ENCODE data around the gene EFNA2. TPM values are rescaled to one million over a fixed set of nuclear protein-coding genes. Genes with fewer than 3 reads are reported as not detected.

EFNA2 gene
- total and polyA plus RNA-seq, 2 experiments from 2014 or later = 2.7 to 10.3 TPM

- Mint-ChIP-seq H3K27me3 (ENCODE audit: insufficient read depth, low read depth, poor library complexity) (peaks cover 7% of the 10 kb centered on the region), H3K4me3 (0 out of 3 replicates have a peak overlapping the region, but pooled peaks have one; percentile 70), H3K9me3 (no peaks in the 10 kb centered on the region), H3K4me1 (peaks cover 2% of the 10 kb centered on the region; the same call in 1 of the 3 replicates), H3K36me3 (ENCODE audit: low read depth) (no peaks in the 10 kb centered on the region), H3K27ac (no peak overlapping the region)
- no peaks in the 10 kb centered on the region for H3K9me2 ChIP-seq (ENCODE audit: insufficient read depth)
- TF ChIP-seq, protein P1, sequence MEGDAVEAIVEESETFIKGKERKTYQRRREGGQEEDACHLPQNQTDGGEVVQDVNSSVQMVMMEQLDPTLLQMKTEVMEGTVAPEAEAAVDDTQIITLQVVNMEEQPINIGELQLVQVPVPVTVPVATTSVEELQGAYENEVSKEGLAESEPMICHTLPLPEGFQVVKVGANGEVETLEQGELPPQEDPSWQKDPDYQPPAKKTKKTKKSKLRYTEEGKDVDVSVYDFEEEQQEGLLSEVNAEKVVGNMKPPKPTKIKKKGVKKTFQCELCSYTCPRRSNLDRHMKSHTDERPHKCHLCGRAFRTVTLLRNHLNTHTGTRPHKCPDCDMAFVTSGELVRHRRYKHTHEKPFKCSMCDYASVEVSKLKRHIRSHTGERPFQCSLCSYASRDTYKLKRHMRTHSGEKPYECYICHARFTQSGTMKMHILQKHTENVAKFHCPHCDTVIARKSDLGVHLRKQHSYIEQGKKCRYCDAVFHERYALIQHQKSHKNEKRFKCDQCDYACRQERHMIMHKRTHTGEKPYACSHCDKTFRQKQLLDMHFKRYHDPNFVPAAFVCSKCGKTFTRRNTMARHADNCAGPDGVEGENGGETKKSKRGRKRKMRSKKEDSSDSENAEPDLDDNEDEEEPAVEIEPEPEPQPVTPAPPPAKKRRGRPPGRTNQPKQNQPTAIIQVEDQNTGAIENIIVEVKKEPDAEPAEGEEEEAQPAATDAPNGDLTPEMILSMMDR (conservative IDR thresholded peaks at IDR 0.05; ENCODE audit: low read depth in 2 of 2) = no peak
- TF ChIP-seq STAT1 (IDR thresholded peaks at IDR 0.05; ENCODE audit: unreplicated experiment) (no peak), ZNF331 (CRISPR knock-in tag; IDR thresholded peaks at IDR 0.05; ENCODE audit: low read depth) (no peak), EZH2phosphoT487 (IDR thresholded peaks at IDR 0.05; ENCODE audit: unreplicated experiment) (no peak)
- TF ChIP-seq, protein P2, sequence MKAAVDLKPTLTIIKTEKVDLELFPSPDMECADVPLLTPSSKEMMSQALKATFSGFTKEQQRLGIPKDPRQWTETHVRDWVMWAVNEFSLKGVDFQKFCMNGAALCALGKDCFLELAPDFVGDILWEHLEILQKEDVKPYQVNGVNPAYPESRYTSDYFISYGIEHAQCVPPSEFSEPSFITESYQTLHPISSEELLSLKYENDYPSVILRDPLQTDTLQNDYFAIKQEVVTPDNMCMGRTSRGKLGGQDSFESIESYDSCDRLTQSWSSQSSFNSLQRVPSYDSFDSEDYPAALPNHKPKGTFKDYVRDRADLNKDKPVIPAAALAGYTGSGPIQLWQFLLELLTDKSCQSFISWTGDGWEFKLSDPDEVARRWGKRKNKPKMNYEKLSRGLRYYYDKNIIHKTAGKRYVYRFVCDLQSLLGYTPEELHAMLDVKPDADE (IDR thresholded peaks at IDR 0.05) = no peak
- no peaks in the 10 kb centered on the region for H3K79me2 ChIP-seq (replicated peaks; ENCODE audit: insufficient read depth)
- H3K4me1 ChIP-seq (ENCODE audit: insufficient read depth) = no peaks in the 10 kb centered on the region
- no peaks in the 10 kb centered on the region for H3K36me3 ChIP-seq (ENCODE audit: insufficient read depth)
- H3K27me3 ChIP-seq (ENCODE audit: insufficient read depth) = peaks cover 4% of the 10 kb centered on the region; the same call in 1 of the 2 replicates
- H3K27ac ChIP-seq (ENCODE audit: low read depth) = no peak overlapping the region
- no peaks in the 10 kb centered on the region for H4K20me1 ChIP-seq (replicated peaks; ENCODE audit: insufficient read depth)
- H3K4me2 ChIP-seq = no peak overlapping the region
- no peak overlapping the region for H3K4me3 ChIP-seq
- ATAC-seq (no peak), DNase-seq (ENCODE audit: low spot score) (no peak)
- H3F3A ChIP-seq (replicated peaks; ENCODE audit: low read depth) = 0 out of 2 replicates have a peak, but pooled peaks cover 5% of the 10 kb centered on the region
- no peak overlapping the region for H2AFZ ChIP-seq
These were observed 8.3 kb downstream of the EFNA2 start for GRCh38 chr19:1293782-1294604.

DNA sequence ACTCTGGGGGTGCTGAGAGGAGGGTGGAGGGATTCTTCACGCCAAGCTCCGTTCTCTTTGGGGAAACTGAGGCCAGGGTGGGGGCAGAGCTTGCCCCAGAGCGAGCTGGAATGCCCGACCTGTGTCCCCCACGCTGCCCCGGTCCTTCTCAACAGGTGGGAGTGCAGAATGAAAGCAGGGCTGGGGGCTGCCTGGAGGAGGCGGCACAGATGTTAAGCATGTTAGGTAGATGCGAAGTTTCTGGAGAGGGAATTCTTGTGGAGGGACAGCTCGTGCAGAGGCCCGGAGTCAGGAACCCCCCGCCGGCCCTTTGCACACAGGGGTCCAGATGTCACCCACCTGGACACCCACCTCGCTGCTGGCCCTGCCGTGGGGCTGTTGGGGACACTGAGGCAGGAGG, 9.0 kb downstream of the EFNA2 start:
- Mint-ChIP-seq H3K9me3 (no peaks in the 10 kb centered on the region), H3K4me3 (peak overlapping the region; percentile 70; the same call in 2 of the 3 replicates), H3K27ac (no peak overlapping the region), H3K27me3 (ENCODE audit: insufficient read depth, low read depth, poor library complexity) (peaks cover 7% of the 10 kb centered on the region), H3K36me3 (ENCODE audit: low read depth) (no peaks in the 10 kb centered on the region), H3K4me1 (peaks cover 2% of the 10 kb centered on the region; the same call in 1 of the 3 replicates)
- Histone ChIP-seq H3K4me3 (no peak overlapping the region; the same call in 1 of the 2 replicates), H3F3A (replicated peaks; ENCODE audit: low read depth) (0 out of 2 replicates have a peak, but pooled peaks cover 5% of the 10 kb centered on the region), H3K27ac (ENCODE audit: low read depth) (no peak overlapping the region), H3K4me1 (ENCODE audit: insufficient read depth) (no peaks in the 10 kb centered on the region), H3K27me3 (ENCODE audit: insufficient read depth) (peaks cover 4% of the 10 kb centered on the region; the same call in 1 of the 2 replicates), H2AFZ (no peak overlapping the region), H4K20me1 (replicated peaks; ENCODE audit: insufficient read depth) (no peaks in the 10 kb centered on the region), H3K4me2 (no peak overlapping the region; the same call in 1 of the 2 replicates), H3K36me3 (ENCODE audit: insufficient read depth) (no peaks in the 10 kb centered on the region), H3K79me2 (replicated peaks; ENCODE audit: insufficient read depth) (no peaks in the 10 kb centered on the region), H3K9me2 (ENCODE audit: insufficient read depth) (no peaks in the 10 kb centered on the region)
- ATAC-seq (no peak), DNase-seq (ENCODE audit: low spot score) (no peak)
- no peak for TF ChIP-seq JUNB (IDR thresholded peaks at IDR 0.05; ENCODE audit: unreplicated experiment)
- no peak for TF ChIP-seq POLR2AphosphoS5 (IDR thresholded peaks at IDR 0.05; ENCODE audit: low read depth)
- TF ChIP-seq, protein P3, sequence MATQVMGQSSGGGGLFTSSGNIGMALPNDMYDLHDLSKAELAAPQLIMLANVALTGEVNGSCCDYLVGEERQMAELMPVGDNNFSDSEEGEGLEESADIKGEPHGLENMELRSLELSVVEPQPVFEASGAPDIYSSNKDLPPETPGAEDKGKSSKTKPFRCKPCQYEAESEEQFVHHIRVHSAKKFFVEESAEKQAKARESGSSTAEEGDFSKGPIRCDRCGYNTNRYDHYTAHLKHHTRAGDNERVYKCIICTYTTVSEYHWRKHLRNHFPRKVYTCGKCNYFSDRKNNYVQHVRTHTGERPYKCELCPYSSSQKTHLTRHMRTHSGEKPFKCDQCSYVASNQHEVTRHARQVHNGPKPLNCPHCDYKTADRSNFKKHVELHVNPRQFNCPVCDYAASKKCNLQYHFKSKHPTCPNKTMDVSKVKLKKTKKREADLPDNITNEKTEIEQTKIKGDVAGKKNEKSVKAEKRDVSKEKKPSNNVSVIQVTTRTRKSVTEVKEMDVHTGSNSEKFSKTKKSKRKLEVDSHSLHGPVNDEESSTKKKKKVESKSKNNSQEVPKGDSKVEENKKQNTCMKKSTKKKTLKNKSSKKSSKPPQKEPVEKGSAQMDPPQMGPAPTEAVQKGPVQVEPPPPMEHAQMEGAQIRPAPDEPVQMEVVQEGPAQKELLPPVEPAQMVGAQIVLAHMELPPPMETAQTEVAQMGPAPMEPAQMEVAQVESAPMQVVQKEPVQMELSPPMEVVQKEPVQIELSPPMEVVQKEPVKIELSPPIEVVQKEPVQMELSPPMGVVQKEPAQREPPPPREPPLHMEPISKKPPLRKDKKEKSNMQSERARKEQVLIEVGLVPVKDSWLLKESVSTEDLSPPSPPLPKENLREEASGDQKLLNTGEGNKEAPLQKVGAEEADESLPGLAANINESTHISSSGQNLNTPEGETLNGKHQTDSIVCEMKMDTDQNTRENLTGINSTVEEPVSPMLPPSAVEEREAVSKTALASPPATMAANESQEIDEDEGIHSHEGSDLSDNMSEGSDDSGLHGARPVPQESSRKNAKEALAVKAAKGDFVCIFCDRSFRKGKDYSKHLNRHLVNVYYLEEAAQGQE (IDR thresholded peaks at IDR 0.05; ENCODE audit: unreplicated experiment) = no peak
- TF ChIP-seq CREB1 (CRISPR knock-in tag; IDR thresholded peaks at IDR 0.05; ENCODE audit: low read depth) = no peak
- TF ChIP-seq ZNF331 (CRISPR knock-in tag; IDR thresholded peaks at IDR 0.05; ENCODE audit: low read depth) = no peak
- TF ChIP-seq, protein P2 (IDR thresholded peaks at IDR 0.05) = no peak

Data from GM23338 (cell line).